Fibroblast of pulmonary artery (primary cell): ENCODE measurements around the gene KIAA1549.
A peak's percentile ranks its signal among the peaks of the same experiment; 100 is the strongest.

Experiments
- DNase-seq: peaks from one replicate; pipeline ENCODE4 v3.0.0-alpha.2; 2010; ENCODE audit warnings: low read depth
- H3K4me3 ChIP-seq: replicated peaks from 2 replicates; pipeline ENCODE4 v1.5.1; 2011; ENCODE audit warnings: low read depth, mild to moderate bottlenecking, control low read depth, low read length, moderate library complexity
- TF ChIP-seq, protein P1 (sequence below): IDR thresholded peaks from 2 replicates; pipeline ENCODE4 v1.5.1; 2011; ENCODE audit warnings: mild to moderate bottlenecking, control low read depth, low read length, inconsistent platforms; ENCODE audit errors: missing control alignments

KIAA1549 gene

DNA sequence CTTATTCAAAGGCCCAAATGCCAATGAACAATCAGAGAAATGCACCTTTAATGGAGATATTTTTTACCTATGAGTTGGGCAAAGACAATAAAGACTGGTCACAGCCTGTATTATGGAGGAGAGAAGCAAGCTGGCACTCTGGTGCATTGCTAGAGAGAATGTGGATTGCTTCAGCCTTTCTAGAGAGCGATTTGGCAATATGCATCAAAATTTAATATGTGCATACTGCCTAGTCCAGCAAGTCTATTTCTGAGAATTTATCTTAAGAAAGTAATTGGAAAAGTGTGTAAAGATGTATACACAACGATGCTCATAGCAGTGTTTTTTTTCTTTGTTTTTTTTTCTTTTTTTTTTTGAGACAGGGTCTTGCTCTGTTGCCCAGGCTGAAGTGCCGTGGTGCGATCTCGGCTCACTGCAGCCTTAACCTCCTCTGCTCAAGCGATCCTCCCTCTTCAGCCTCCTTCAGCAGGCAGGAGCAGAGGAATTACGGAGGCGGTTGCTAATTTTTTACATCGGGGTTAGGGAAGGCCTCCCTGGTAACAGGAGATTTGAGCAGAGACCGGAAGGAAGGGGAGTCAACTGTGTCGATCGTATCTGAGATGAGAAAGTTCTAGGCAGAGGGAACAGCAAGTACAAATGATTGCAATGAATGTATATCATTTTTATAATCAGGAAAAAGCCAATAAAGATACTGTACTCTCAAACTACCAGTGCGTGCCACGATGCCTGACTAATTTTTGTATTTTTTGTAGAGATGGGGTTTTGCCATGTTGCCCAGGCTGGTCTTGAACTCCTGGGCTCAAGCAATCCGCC lies 16.4 kb downstream of the KIAA1549 start:
- H3K4me3 ChIP-seq, result no peak overlapping the region
- no peak for DNase-seq
- TF ChIP-seq, protein P1, sequence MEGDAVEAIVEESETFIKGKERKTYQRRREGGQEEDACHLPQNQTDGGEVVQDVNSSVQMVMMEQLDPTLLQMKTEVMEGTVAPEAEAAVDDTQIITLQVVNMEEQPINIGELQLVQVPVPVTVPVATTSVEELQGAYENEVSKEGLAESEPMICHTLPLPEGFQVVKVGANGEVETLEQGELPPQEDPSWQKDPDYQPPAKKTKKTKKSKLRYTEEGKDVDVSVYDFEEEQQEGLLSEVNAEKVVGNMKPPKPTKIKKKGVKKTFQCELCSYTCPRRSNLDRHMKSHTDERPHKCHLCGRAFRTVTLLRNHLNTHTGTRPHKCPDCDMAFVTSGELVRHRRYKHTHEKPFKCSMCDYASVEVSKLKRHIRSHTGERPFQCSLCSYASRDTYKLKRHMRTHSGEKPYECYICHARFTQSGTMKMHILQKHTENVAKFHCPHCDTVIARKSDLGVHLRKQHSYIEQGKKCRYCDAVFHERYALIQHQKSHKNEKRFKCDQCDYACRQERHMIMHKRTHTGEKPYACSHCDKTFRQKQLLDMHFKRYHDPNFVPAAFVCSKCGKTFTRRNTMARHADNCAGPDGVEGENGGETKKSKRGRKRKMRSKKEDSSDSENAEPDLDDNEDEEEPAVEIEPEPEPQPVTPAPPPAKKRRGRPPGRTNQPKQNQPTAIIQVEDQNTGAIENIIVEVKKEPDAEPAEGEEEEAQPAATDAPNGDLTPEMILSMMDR, result no peak

DNA sequence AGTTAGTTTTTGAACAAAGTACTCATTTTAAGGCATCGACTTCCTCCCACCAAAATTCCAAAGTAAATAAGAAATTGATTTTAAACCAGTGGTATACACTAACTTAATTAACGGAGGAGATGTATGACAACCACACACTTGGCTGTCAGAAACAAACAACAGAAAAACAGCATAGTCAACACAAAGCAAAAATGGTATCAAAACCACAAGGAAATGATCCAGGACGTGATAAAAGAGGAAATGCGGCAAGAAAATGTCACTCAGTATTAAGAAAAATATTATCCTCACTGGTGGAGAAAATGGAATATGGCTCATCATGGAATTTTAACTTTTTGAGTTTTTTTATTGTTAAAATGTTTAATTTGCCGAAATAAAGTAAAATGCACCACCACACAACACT lies 17.5 kb downstream of the KIAA1549 start:
- TF ChIP-seq, protein P1, result no peak

DNA sequence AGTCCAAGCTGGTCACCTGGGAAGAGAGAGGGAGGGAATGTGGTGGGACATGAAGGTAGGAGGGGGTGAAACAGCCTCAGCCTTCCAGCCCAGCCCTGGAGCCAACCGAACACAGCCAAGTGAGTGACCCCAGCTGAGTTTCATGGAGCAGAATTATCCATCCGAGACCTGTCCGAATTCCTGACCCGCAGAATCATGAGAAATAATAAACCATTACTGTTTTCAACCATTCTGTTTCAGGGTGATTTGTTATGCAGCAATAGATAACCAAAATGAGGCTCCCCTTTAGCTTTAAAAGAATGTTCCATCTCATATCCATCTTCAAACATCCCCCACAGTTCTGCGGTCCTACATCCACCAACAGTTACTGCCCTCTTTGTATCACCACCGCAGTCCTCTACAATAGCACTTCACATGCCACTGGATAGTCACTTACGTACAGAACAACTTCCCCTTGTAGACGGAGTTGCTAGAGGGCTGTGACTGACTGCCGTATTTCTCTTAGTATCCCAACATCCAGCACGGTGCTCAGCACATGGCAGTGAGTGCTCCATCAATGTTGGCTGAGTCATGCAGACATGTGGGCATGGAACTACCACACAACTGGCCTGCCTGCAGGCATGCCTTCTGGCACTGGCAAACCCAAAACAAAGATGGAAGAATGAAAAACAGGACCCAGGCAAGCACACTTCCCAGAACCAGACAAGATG lies 18.5 kb downstream of the KIAA1549 start:
- no peak for DNase-seq
- TF ChIP-seq, protein P1, result no peak
- H3K4me3 ChIP-seq, result no peak overlapping the region

More for the DNA sequence above, 17.5 kb downstream of the KIAA1549 start:
- DNase-seq, result no peak
- no peak overlapping the region for H3K4me3 ChIP-seq

DNA sequence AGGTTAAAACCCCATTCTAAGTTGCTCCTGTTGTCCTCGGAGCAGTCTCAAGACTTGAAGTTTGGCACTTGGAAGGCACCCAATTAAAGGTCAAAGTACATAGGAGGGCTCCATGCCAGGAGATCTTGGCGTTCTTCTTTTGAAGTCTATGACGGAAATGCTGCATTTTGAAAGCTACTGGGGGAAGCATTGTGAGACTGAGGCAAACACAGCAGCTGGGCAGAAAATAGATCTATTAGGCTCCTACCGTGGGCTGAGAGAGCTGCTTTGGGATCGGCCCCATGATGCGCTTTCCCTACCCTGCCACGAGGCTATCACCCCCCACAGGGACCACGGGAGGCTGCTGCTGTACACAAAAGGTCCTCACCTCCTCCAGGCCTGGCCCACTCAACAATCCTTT lies 20.0 kb downstream of the KIAA1549 start:
- TF ChIP-seq, protein P1, result no peak
- peak; percentile 69 for DNase-seq
- H3K4me3 ChIP-seq, result no peak overlapping the region

DNA sequence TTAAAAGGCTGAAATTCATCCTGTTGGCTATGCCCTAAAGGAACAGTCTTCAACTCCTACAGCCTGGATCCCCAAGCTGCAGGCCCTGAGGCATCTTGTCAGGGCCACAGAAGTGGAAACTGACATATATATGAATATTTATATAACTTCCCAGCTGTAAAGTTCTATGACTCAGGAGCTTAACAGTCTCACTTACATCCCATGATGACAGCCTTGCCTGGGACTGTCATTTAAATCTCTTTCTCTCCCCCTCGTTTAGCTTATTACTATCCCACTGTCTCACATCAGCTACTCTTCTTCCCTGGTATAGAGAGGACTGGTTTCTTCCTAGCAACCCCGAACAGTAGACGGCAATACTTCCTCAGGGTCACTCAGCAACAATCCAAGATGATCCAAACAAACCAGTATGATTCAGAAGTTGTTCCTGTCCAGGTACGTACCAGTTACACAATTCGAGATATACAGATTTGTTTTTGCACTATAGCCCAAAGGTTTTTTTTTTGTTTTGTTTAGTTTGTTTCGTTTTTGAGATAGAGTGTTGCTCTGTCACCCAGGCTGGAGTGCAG lies 22.7 kb downstream of the KIAA1549 start:
- no peak overlapping the region for H3K4me3 ChIP-seq
- peak; percentile 51 for DNase-seq
- TF ChIP-seq, protein P1, result no peak

DNA sequence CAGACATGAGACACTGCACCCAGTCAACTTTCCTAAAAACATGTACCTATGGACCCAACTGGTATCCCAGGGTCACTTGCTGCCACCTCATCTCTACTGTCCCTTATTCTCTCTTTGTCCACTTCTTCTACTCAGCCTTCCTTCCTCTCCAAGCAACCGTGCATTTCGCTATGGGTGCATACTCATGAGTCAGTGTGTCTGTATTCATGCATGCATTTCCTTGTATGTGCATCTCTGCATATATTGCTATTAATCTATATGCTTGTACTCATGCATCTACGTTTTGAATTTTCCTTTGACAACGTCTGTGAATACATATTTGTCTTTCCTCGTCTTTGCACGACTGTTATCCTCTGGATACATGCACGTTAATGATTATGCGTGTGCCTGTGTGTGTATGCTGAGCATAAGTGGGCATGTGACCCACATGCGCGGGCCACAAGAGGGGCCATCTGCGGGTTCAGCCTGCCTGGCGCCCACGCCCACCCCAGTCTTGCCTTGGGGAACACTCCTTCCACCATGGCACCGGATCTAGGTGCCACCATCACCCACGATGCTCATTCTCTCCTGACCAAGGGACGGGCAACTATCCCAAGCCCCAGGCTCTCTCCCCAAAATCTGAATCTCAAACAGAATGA lies 23.3 kb downstream of the KIAA1549 start:
- no peak for DNase-seq
- H3K4me3 ChIP-seq, result no peak overlapping the region
- TF ChIP-seq, protein P1, result no peak
